Activated CD8-positive, alpha-beta memory T cell treated with anti-CD3 and anti-CD28 coated beads, Interleukin-2, amount 10 ng/mL, durations not matched to agents 7 days and 5 days (primary cell): ENCODE measurements around the gene SIGLEC11. TPM values are rescaled to one million over a fixed set of nuclear protein-coding genes. Genes with fewer than 3 reads are reported as not detected.
A peak's percentile ranks its signal among the peaks of the same experiment; 100 is the strongest.
"Not testable (repeated sequence)": the region's sequence is repeated elsewhere in the genome, so short reads cannot be mapped to it uniquely, and the experiment has no call there.

Experiments used
- ATAC-seq: fragments of 150-1000 bp; cut with Tn5 transposase; one replicate; pipeline ENCODE4 v1.10.0; 2021; ENCODE audit warnings: moderate library complexity
- CTCF ChIA-PET: fragments of 350-600 bp; sonication (Branson Sonifier 250); formaldehyde crosslinking; loops from one replicate; lab custom pipeline; 2021; ENCODE audit warnings: antibody characterized with exemption; lab: Charles Lee
- DNase-seq: peaks from one replicate; pipeline ENCODE4 v3.0.0-alpha.2; 2020
- H3K27ac Mint-ChIP-seq: one replicate; pipeline ENCODE4 v1.8.0; 2021; ENCODE audit warnings: mild to moderate bottlenecking, mixed read lengths
- H3K27me3 Mint-ChIP-seq: one replicate; pipeline ENCODE4 v1.8.0; 2021; ENCODE audit warnings: mixed read lengths
- H3K36me3 Mint-ChIP-seq: one replicate; pipeline ENCODE4 v1.8.0; 2021; ENCODE audit warnings: mild to moderate bottlenecking, mixed read lengths
- H3K4me1 Mint-ChIP-seq: one replicate; pipeline ENCODE4 v1.8.0; 2021; ENCODE audit warnings: mixed read lengths
- H3K4me3 Mint-ChIP-seq: one replicate; pipeline ENCODE4 v1.8.0; 2021; ENCODE audit warnings: mild to moderate bottlenecking, moderate library complexity, mixed read lengths
- H3K9me3 Mint-ChIP-seq: one replicate; pipeline ENCODE4 v1.8.0; 2022; ENCODE audit warnings: low read depth, mixed read lengths
- total RNA-seq, 2 experiments: library from RNA; stranded (reverse); gene quantifications; one replicate each; pipeline ENCODE4 v1.2.3, GENCODE V29; 2021

Gene SIGLEC11
- not detected for total RNA-seq

- CTCF ChIA-PET, H3K27me3 Mint-ChIP-seq, ATAC-seq, H3K36me3 Mint-ChIP-seq, H3K4me3 Mint-ChIP-seq, H3K4me1 Mint-ChIP-seq, DNase-seq, H3K9me3 Mint-ChIP-seq, H3K27ac Mint-ChIP-seq: not testable (repeated sequence)
Measured at GRCh38 chr19:49960980-49961379, at the start of gene SIGLEC11. Gene SIGLEC11, minus strand, starts transcription at chr19:49961172. Its CDS starts 91 bp downstream, at chr19:49961081.

GRCh38 chr19:50008532-50008931 is 47.6 kb upstream of the SIGLEC11 start:
- DNase-seq (no peak), ATAC-seq (no peak)
- Mint-ChIP-seq H3K9me3 (no peaks in the 10 kb centered on the region), H3K27ac (no peak overlapping the region), H3K4me1 (peaks cover 20% of the 10 kb centered on the region), H3K36me3 (peaks cover 31% of the 10 kb centered on the region), H3K27me3 (no peaks in the 10 kb centered on the region), H3K4me3 (no peak overlapping the region)
- CTCF ChIA-PET = no interaction called here

GRCh38 chr19:50007947-50008346 is 47.0 kb upstream of the SIGLEC11 start:
- no peaks in the 10 kb centered on the region for H3K27me3 Mint-ChIP-seq
- CTCF ChIA-PET = no interaction called here
- ATAC-seq (no peak), DNase-seq (no peak)
- peaks cover 31% of the 10 kb centered on the region for H3K36me3 Mint-ChIP-seq
- peaks cover 25% of the 10 kb centered on the region for H3K4me1 Mint-ChIP-seq
- H3K9me3 Mint-ChIP-seq = no peaks in the 10 kb centered on the region
- no peak overlapping the region for H3K27ac Mint-ChIP-seq
- no peak overlapping the region for H3K4me3 Mint-ChIP-seq

GRCh38 chr19:50007170-50007569 is 46.2 kb upstream of the SIGLEC11 start:
- no peaks in the 10 kb centered on the region for H3K27me3 Mint-ChIP-seq
- H3K4me1 Mint-ChIP-seq = peaks cover 31% of the 10 kb centered on the region
- no peaks in the 10 kb centered on the region for H3K9me3 Mint-ChIP-seq
- no peak for ATAC-seq
- H3K27ac Mint-ChIP-seq = no peak overlapping the region
- H3K4me3 Mint-ChIP-seq = no peak overlapping the region
- CTCF ChIA-PET = no interaction called here
- no peak for DNase-seq
- H3K36me3 Mint-ChIP-seq = peaks cover 32% of the 10 kb centered on the region

- CTCF ChIA-PET = interaction anchor here (1.9 kb wide), 1 partner anchor 22 kb away, joined by 4 read pairs; no protein-coding TSS in a partner anchor
- Mint-ChIP-seq H3K4me1 (peaks cover 34% of the 10 kb centered on the region), H3K27ac (no peak overlapping the region), H3K4me3 (no peak overlapping the region), H3K36me3 (peaks cover 38% of the 10 kb centered on the region), H3K27me3 (no peaks in the 10 kb centered on the region), H3K9me3 (no peaks in the 10 kb centered on the region)
- ATAC-seq (no peak), DNase-seq (no peak)
Measured at GRCh38 chr19:50005428-50005827, 44.5 kb upstream of the SIGLEC11 start.

GRCh38 chr19:50003810-50004419 is 42.9 kb upstream of the SIGLEC11 start:
- Mint-ChIP-seq H3K4me3 (peak overlapping the region; percentile 11), H3K36me3 (peaks cover 47% of the 10 kb centered on the region), H3K27ac (peak overlapping the region; percentile 30), H3K9me3 (no peaks in the 10 kb centered on the region), H3K4me1 (peaks cover 38% of the 10 kb centered on the region), H3K27me3 (no peaks in the 10 kb centered on the region)
- CTCF ChIA-PET = interaction anchor here (1.2 to 1.9 kb wide), 3 partner anchors 19 to 132 kb away, joined by 3 to 4 read pairs (median 3); no protein-coding TSS in a partner anchor
- ATAC-seq (peak; percentile 88), DNase-seq (peak; percentile 78)

- ATAC-seq (no peak), DNase-seq (no peak)
- CTCF ChIA-PET = interaction anchor here (1.2 to 1.9 kb wide), 3 partner anchors 18 to 133 kb away, joined by 3 to 4 read pairs (median 3); no protein-coding TSS in a partner anchor
- Mint-ChIP-seq H3K27me3 (no peaks in the 10 kb centered on the region), H3K36me3 (peaks cover 47% of the 10 kb centered on the region), H3K9me3 (no peaks in the 10 kb centered on the region), H3K4me3 (no peak overlapping the region), H3K27ac (no peak overlapping the region), H3K4me1 (peaks cover 38% of the 10 kb centered on the region)
Measured at GRCh38 chr19:50003254-50003788, 42.3 kb upstream of the SIGLEC11 start.

- peaks cover 38% of the 10 kb centered on the region for H3K4me1 Mint-ChIP-seq
- no peak for ATAC-seq
- no peak for DNase-seq
- H3K27me3 Mint-ChIP-seq = no peaks in the 10 kb centered on the region
- H3K36me3 Mint-ChIP-seq = peaks cover 46% of the 10 kb centered on the region
- no peak overlapping the region for H3K4me3 Mint-ChIP-seq
- no peaks in the 10 kb centered on the region for H3K9me3 Mint-ChIP-seq
- CTCF ChIA-PET = interaction anchor here (1.1 to 1.4 kb wide), 2 partner anchors 17 to 64 kb away, joined by 3 to 4 read pairs; no protein-coding TSS in a partner anchor
- no peak overlapping the region for H3K27ac Mint-ChIP-seq
Measured at GRCh38 chr19:50002386-50002960, 41.5 kb upstream of the SIGLEC11 start.

GRCh38 chr19:50001775-50002174 is 40.8 kb upstream of the SIGLEC11 start:
- Mint-ChIP-seq H3K4me3 (no peak overlapping the region), H3K4me1 (peaks cover 38% of the 10 kb centered on the region), H3K27ac (no peak overlapping the region), H3K36me3 (peaks cover 44% of the 10 kb centered on the region), H3K9me3 (no peaks in the 10 kb centered on the region), H3K27me3 (no peaks in the 10 kb centered on the region)
- CTCF ChIA-PET = interaction anchor here (1.1 to 1.4 kb wide), 2 partner anchors 16 to 64 kb away, joined by 3 to 4 read pairs; no protein-coding TSS in a partner anchor
- no peak for DNase-seq
- no peak for ATAC-seq

GRCh38 chr19:50000841-50001557 is 40.0 kb upstream of the SIGLEC11 start:
- CTCF ChIA-PET = interaction anchor here (1.1 kb wide), 1 partner anchor 63 kb away, joined by 4 read pairs; no protein-coding TSS in a partner anchor
- Mint-ChIP-seq H3K27me3 (no peaks in the 10 kb centered on the region), H3K27ac (no peak overlapping the region)

GRCh38 chr19:50000038-50000840 is 39.3 kb upstream of the SIGLEC11 start:
- no peak for DNase-seq
- H3K4me1 Mint-ChIP-seq = peaks cover 34% of the 10 kb centered on the region
- no peaks in the 10 kb centered on the region for H3K27me3 Mint-ChIP-seq
- no peaks in the 10 kb centered on the region for H3K9me3 Mint-ChIP-seq
- no peak for ATAC-seq
- no peak overlapping the region for H3K27ac Mint-ChIP-seq
- peaks cover 42% of the 10 kb centered on the region for H3K36me3 Mint-ChIP-seq
- CTCF ChIA-PET = no interaction called here
- no peak overlapping the region for H3K4me3 Mint-ChIP-seq

More at GRCh38 chr19:50000841-50001557, 40.0 kb upstream of the SIGLEC11 start:
- no peaks in the 10 kb centered on the region for H3K9me3 Mint-ChIP-seq
- H3K4me3 Mint-ChIP-seq = no peak overlapping the region
- no peak for DNase-seq
- ATAC-seq = no peak
- H3K4me1 Mint-ChIP-seq = peaks cover 38% of the 10 kb centered on the region
- peaks cover 45% of the 10 kb centered on the region for H3K36me3 Mint-ChIP-seq

GRCh38 chr19:49999371-50000010 is 38.5 kb upstream of the SIGLEC11 start:
- H3K9me3 Mint-ChIP-seq = no peaks in the 10 kb centered on the region
- ATAC-seq (no peak), DNase-seq (no peak)
- H3K27ac Mint-ChIP-seq = no peak overlapping the region
- no peak overlapping the region for H3K4me3 Mint-ChIP-seq
- peaks cover 28% of the 10 kb centered on the region for H3K4me1 Mint-ChIP-seq
- CTCF ChIA-PET = no interaction called here
- peaks cover 43% of the 10 kb centered on the region for H3K36me3 Mint-ChIP-seq
- no peaks in the 10 kb centered on the region for H3K27me3 Mint-ChIP-seq
